ENCODE data around the gene TEPSIN. TPM values are rescaled to one million over a fixed set of nuclear protein-coding genes. Genes with fewer than 3 reads are reported as not detected.

The TEPSIN gene
- total RNA-seq, 6 donors from 2014 or later: 33.1 to 141 (median 49.7) TPM

DNA sequence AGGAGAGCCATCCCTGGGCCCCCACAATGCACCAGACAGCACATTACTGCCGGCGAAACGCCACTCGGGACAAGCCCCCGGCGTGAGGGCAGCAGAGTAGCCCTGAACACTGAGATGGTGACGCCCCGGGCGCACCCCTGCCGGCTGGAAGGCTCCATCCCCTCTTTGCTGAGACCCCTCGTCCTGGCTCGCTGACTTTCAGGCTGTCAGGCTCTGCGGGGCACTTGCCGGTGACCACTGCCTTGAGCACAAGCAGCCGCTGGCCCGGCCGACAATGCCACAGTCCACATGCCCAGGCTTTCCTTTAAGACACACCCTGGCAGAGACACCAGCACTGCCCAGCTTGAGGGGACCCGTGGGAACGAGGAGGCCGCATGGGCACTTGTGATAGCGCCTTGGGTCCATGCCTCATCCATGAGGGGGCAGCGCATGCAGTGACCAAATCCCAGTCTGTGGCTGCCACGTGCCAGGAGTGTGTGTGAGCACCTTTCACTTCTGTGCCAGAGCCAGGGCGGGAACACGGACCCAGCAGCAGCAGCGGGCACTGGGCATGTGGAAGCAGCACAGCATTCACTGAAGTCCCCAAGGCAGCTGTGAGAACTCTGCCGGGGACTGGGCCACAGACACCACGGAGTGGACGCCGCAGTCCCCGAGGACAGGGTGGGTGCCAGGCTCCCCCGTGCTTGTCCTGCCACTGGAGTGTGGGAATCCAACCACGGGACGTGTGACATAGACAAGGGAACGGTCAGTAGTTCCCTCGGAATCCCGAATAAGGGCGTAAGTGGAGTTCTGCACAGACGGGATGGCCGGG lies 24.7 kb upstream of the TEPSIN start:
- Histone ChIP-seq H3K27ac (no peak overlapping the region), H3K36me3 (peaks cover 39 to 89% (median 75%) of the 10 kb centered on the region in 4 donors), H3K4me1 (no peaks in the 10 kb centered on the region), H3K27me3 (no peaks in the 10 kb centered on the region), H3K9me3 (no peaks in the 10 kb centered on the region), H3K4me3 (no peak overlapping the region)
- peak in 1 of 2 donors; percentile 77 for DNase-seq
- TF ChIP-seq POLR2AphosphoS5 (IDR thresholded peaks at IDR 0.05) (no peak), POLR2A (IDR thresholded peaks at IDR 0.05) (no peak), EP300 (IDR thresholded peaks at IDR 0.05) (no peak)
- TF ChIP-seq, protein P1, sequence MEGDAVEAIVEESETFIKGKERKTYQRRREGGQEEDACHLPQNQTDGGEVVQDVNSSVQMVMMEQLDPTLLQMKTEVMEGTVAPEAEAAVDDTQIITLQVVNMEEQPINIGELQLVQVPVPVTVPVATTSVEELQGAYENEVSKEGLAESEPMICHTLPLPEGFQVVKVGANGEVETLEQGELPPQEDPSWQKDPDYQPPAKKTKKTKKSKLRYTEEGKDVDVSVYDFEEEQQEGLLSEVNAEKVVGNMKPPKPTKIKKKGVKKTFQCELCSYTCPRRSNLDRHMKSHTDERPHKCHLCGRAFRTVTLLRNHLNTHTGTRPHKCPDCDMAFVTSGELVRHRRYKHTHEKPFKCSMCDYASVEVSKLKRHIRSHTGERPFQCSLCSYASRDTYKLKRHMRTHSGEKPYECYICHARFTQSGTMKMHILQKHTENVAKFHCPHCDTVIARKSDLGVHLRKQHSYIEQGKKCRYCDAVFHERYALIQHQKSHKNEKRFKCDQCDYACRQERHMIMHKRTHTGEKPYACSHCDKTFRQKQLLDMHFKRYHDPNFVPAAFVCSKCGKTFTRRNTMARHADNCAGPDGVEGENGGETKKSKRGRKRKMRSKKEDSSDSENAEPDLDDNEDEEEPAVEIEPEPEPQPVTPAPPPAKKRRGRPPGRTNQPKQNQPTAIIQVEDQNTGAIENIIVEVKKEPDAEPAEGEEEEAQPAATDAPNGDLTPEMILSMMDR (IDR thresholded peaks at IDR 0.05): no peak
- WGBS, 2 donors: 94 to 99% methylated on average over 14 to 35 of the region's 40 CpGs
- no peak for ATAC-seq (ENCODE audit: low FRiP score in 2 of 2)

DNA sequence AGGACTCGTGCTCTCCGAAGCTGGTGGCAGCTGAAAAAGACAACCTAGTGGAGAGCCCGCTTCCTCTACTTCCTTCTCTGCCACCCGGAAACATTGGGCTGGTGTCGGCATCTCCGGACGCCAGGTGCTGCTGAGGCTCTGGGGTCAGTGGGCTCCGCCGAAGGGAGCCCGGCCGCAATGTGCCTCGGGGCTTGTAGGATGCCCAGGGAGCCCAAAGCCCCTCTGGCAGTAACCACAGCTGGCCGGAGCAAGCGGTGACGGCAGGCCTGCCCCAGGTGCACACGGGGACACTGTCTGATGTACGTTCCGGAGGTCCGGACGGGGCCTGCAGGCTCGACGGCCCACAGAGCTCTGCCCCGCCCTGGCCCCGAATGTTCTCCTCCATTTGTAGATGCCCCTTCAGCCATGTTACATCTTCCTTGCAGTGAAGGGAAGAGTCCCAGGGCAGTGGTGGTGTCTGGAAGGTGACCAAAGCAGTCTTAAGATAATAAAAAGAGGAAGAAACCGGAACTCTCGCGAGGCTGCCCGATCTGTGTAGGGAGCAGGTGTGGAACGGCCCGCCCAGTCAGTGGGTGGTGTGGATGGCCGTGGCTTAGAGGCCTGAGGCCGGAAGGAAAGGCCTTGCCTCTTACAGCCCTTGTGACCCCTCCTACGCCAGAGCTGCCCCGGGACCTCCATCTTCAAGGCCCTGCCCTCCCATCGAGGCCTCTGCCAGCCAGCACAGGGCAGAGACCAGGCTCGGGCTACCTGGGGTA lies 22.9 kb upstream of the TEPSIN start:
- Histone ChIP-seq H3K4me1 (no peaks in the 10 kb centered on the region), H3K36me3 (peaks cover 39 to 96% (median 81%) of the 10 kb centered on the region in 4 donors), H3K27me3 (no peaks in the 10 kb centered on the region), H3K27ac (no peak overlapping the region), H3K9me3 (no peaks in the 10 kb centered on the region), H3K4me3 (no peak overlapping the region)
- no peak for TF ChIP-seq EP300 (IDR thresholded peaks at IDR 0.05)
- TF ChIP-seq POLR2AphosphoS5 (IDR thresholded peaks at IDR 0.05): no peak
- TF ChIP-seq, protein P1 (IDR thresholded peaks at IDR 0.05): no peak
- TF ChIP-seq POLR2A (IDR thresholded peaks at IDR 0.05): no peak
- ATAC-seq (ENCODE audit: low FRiP score in 2 of 2) (no peak), DNase-seq (peak in 1 of 2 donors; percentile 61)
- 90 to 93% methylated on average over 22 to 36 of the region's 36 CpGs for WGBS, 2 donors

DNA sequence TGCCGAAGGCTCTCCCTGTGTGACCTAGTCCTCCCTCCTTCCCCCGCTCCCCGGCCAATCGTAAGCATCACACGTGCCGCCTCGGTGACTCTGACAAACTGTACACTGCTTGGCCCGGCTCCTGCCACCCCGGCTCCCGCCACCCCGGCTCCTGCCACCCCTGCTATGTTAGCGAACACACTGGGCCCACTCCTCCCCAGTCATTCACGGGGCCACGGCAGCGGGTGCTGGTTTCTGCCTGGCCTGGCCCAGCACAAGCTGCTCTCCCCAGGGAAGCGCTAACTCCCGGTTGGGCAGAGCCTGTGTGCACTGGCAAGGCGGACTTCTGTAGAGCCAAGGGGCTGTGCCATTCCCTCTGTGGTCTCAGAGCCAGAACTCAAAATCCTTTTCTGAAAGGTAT lies 22.2 kb upstream of the TEPSIN start:
- H3K36me3 ChIP-seq: peaks cover 39 to 93% (median 83%) of the 10 kb centered on the region in 4 donors
- peaks cover 0 to 5% (median 1%) of the 10 kb centered on the region in 4 donors for H3K4me1 ChIP-seq
- no peak overlapping the region for H3K4me3 ChIP-seq
- H3K27ac ChIP-seq: no peak overlapping the region
- TF ChIP-seq POLR2A (IDR thresholded peaks at IDR 0.05): no peak
- TF ChIP-seq, protein P1 (IDR thresholded peaks at IDR 0.05): no peak
- no peak for TF ChIP-seq POLR2AphosphoS5 (IDR thresholded peaks at IDR 0.05)
- no peak for TF ChIP-seq EP300 (IDR thresholded peaks at IDR 0.05)
- WGBS, 2 donors: 92 to 95% methylated on average over 18 of the region's 18 CpGs
- peak in 1 of 2 donors; percentile 68 for DNase-seq
- H3K27me3 ChIP-seq: no peaks in the 10 kb centered on the region
- no peak for ATAC-seq (ENCODE audit: low FRiP score in 2 of 2)
- H3K9me3 ChIP-seq: no peaks in the 10 kb centered on the region

DNA sequence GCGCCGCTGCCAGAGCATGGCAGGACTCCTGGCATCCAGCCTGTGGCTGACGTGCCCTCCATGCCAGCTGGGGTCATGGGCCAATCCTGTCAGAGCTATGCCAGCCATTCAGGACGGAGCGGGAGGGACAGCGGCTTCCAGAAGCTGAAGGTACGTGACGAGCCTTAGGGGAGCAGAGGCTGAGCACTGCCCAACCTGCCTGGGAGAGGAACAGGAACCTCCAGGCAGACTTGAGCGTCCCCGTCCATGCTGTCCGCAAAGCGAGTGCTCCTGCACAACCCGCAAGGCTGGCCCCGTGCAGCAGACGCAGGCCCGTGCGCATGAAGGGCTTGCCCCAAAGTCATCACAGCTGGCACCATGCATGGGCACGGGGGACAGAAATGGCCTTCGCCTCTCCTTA lies 21.8 kb upstream of the TEPSIN start:
- H3K27me3 ChIP-seq: no peaks in the 10 kb centered on the region
- 95 to 100% methylated on average over 4 to 18 of the region's 19 CpGs for WGBS, 2 donors
- TF ChIP-seq EP300 (IDR thresholded peaks at IDR 0.05): no peak
- TF ChIP-seq POLR2AphosphoS5 (IDR thresholded peaks at IDR 0.05): no peak
- TF ChIP-seq POLR2A (IDR thresholded peaks at IDR 0.05): no peak
- TF ChIP-seq, protein P1 (IDR thresholded peaks at IDR 0.05): no peak
- no peaks in the 10 kb centered on the region for H3K9me3 ChIP-seq
- ATAC-seq (ENCODE audit: low FRiP score in 2 of 2) (no peak), DNase-seq (peak in 1 of 2 donors; percentile 71)
- peaks cover 36 to 89% (median 78%) of the 10 kb centered on the region in 4 donors for H3K36me3 ChIP-seq
- H3K27ac ChIP-seq: no peak overlapping the region
- H3K4me1 ChIP-seq: peaks cover under 1 to 10% (median 6%) of the 10 kb centered on the region in 4 donors
- no peak overlapping the region for H3K4me3 ChIP-seq

Data from upper lobe of left lung (tissue), 6 donors.